GM19438 (cell line): Measurements from ENCODE around the gene NUPR1.
"Not testable (repeated sequence)": the region's sequence is repeated elsewhere in the genome, so short reads cannot be mapped to it uniquely, and the experiment has no call there.

Source experiments
- ATAC-seq: cut with Tn5 transposase; IDR thresholded peaks from one replicate; pipeline ENCODE4 v1.9.1; 2021; ENCODE audit warnings: low read depth; ENCODE audit not compliant: unreplicated experiment

NUPR1 gene

DNA sequence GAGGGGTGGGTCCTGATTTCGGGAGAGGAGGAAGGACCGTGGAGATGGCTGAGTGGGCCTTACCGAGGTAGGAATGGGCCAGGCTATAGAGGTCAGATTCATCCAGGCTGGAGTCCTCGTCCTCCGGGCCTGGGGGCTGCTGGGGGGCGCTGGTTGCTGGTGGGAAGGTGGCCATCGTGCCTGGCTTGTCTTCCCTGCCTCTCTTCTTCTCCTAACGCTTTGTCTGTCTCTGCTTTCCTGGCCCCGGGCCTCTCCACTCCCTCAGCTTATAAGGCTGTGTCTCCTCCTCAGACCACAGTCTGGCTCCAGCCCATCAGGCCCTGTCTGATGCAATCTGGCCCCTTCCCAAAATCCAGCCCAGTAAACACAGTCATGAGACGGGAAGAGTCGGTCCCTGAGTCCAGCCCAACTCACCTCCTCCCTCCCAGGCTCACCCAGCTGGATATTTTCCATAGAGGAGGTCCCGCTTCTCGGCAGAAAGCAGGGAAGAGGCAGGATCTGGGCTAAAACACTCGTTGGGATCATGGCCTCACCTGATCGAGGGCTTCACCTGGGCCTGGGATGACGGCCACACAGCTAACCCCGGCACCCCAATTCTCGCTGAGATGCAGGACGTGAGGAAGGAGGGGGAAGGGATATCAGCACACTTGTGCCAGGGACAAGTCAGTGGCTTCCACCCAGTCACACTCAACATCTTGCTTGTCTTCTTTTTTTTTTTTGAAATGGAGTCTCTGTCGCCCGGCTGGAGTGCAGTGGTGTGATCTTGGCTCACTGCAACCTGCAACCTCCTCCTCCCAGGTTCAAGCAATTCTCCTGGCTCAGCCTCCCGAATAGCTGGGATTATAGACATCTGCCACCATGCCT, at the start of gene NUPR1:
NUPR1 (minus strand) TSS at position 242 of the 864 bp plus-strand sequence; CDS start at position 175, 67 bp downstream.
- ATAC-seq: no peak

DNA sequence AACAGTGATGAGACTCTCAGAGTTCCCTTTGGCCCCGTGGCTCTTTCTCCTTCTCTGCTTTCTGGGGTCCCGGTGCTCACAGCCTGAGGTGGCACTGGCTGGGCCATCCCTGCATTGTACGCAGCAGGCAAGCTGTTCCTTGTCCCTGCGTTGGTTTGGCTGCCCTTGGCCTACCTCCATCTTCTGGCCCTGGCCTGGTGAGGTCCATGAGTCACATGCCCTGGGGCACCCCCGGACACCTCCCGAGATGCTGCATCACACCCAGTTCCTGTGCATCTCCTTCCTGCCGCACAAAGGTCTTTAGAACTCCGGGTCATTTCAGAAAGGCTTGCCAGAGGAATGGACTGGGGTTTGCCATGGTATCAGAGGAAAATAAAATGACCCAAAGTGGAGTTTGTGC, 48.6 kb upstream of the NUPR1 start:
- ATAC-seq: no peak

- no peak for ATAC-seq
Observed at GRCh38 chr16:28586466-28586865, 47.7 kb upstream of the NUPR1 start.

- ATAC-seq: no peak
Observed at GRCh38 chr16:28585674-28586073, 46.9 kb upstream of the NUPR1 start.

DNA sequence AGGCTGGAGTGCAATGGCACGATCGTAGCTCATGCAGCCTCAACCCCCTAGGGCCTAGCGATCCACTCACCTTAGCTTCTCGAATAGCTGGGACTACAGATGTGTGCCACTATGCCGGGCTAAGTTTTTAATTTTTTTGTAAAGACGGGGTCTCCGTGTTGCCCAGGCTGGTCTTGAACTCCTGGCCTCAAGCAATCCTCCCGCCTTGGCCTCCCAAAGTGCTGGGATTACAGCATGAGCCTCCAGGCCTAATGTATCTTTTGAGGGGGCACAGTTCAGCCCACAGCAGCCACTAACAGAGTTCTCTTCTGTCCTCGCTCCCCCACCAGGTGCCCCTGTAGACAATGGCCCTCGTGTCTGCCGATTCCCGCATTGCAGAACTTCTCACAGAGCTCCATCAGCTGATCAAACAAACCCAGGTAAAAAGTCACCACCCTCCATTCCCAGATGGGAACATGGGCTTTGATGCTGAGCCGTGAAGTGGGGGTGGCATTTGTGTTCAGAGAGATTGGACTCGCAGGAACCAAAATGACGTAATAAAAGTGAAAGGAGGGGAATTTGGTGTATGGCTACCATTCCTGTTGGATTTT, 42.0 kb upstream of the NUPR1 start:
- no peak for ATAC-seq

- ATAC-seq: no peak
Observed at GRCh38 chr16:28575446-28576109, 36.8 kb upstream of the NUPR1 start.

- no peak for ATAC-seq
Observed at GRCh38 chr16:28574925-28575324, 36.2 kb upstream of the NUPR1 start.

DNA sequence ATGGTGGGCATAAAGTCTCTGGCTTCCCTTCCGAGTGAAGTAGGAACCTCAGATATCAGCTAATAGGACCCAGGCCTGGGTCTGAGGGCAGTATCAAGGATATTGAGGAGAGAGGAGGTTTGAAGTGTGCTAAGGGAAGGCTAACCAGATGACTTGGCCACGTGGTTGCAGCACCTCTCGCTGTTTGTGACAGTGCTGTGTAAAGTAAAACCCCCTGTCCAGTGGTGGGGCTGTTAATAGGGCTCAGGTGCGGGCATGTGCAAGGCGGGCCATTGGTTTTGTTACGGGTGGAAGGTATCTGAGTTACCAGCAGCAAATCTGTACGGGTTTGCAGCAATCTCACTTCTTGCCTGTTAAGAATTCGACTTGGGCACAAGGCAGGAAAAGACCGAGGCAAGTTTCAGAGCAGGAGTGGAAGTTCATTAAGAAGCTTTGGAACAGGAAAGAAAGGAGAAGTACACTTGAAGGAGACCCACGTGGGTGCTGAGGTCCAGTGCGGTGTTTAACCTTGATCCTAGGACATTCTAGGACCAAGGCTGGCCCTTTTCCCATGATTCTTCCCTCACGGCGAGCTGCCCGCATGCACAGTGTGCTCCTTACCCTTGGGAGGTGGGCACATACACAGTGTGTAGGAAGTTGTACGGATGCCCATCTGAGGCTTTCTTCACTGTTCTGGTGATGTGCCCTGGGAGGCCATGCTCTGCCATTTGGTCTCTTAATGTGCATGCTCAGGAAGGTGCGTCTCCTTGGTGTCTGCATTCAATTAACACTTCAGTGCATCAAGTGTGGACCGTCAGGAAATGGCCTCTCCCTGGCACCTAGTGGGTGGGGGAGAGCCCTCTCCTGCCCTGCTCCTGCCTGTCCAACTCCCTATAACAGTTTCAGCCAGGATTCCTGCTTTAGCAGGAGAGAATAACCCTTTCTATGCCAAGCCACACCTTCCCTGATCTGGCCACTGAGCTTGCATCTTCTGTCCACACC, 35.3 kb upstream of the NUPR1 start:
- no peak for ATAC-seq

GRCh38 chr16:28572696-28573510, 34.1 kb upstream of the NUPR1 start:
- no peak for ATAC-seq

DNA sequence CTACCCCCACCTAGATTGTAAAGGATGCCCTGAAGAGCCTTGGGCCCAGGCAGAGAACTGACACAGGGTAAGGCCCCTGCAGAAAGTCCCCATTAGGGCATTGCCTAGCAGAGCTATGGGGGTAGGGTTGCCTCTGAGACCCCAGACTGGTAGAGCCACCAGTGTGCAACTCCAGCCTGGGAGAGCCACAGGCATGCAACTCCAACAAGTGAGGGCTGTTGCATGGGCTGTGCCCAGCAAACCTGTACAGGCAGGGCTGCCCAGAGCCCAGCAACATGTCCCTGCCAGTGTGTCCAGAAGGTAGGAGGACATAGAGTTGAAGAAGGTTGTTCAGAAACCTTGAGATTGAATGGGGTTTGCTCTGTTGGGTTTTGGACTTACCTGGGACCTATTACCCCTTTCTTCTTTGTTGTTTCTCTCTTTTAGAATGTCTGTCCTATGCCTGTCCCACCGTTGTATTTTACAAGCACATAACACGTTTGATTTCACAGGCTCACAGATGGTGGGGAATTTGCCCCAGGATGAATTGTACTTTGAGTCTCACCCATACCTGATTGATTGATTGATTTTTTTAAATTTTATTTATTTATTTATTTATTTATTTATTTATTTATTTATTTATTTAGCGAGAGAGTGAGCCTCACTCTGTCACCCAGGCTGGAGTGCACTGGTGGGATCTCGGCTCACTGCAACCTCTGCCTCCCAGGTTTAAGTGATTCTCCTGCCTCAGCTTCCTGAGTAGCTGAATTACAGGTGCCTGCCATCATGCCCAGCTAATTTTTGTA, 31.4 kb upstream of the NUPR1 start:
- no peak for ATAC-seq

- ATAC-seq: no peak
Observed at GRCh38 chr16:28569021-28569420, 30.2 kb upstream of the NUPR1 start.

- ATAC-seq: no peak
Observed at GRCh38 chr16:28567292-28567691, 28.5 kb upstream of the NUPR1 start.

DNA sequence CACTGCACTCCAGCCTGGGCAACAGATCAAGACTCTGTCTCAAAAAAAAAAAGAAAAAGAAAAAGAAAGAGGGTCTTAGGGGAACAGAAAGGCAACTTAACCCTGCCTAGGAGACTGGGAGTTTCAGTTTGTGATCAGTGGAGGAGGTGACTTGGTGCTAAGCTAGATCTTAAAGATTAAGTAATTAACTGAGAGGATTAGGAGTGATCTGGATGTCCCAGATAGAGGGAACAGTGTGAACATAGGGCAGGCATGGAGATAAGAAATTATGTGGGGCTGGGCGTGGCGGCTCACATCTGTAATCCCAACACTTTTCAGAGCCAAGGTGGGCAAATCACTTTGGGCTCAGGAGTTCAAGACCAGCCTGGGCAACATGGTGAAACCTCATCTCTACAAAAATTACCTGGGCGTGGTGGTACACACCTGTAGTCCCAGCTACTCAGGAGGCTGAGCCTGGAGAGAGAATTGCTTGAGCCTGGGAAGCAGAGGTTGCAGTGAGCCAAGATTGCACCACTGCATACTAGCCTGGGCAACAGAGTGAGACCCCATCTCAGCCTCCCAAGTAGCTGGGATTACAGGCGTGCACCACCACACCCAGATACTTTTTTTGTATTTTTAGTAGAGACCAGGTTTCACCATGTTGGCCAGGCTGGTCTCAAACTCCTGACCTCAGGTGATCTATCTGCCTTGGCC, 27.6 kb upstream of the NUPR1 start:
- ATAC-seq: not testable (repeated sequence)

- ATAC-seq: no peak
Observed at GRCh38 chr16:28563218-28563617, 24.4 kb upstream of the NUPR1 start.

DNA sequence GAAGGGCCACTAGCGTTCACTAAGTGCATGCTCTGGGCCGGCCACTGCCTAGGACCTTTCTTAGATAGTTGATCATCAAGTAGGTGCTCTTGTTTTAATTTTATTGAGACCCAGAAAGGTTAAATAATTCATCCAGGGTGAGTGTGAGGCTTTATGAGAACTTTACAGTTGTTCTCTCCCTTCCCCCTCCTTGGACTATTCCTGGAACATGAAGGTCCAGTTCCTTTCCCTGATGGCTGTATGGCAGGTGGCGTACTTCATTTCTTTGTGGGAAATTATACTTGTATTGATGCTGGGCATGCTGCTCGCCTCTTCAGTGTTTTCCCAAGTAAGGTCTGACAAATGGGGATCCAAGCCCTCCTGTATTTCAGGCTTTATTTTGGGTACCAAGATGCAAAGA, 23.4 kb upstream of the NUPR1 start:
- ATAC-seq: no peak

GRCh38 chr16:28561557-28562187, 22.9 kb upstream of the NUPR1 start:
- ATAC-seq: no peak

GRCh38 chr16:28558456-28558855, 19.7 kb upstream of the NUPR1 start:
- no peak for ATAC-seq

- ATAC-seq: no peak
Observed at GRCh38 chr16:28556914-28557320, 18.1 kb upstream of the NUPR1 start.
